Hepatocyte (in vitro differentiated cells): ENCODE measurements around the gene DCDC1.

ENCODE experiments used
- CTCF ChIP-seq: fragments of 200-600 bp; sonication (generic); IDR thresholded peaks from 2 replicates; pipeline ENCODE4 v1.5.1; 2016; ENCODE audit warnings: antibody characterized with exemption, mild to moderate bottlenecking; ENCODE audit not compliant: poor library complexity
- EZH2 ChIP-seq: fragments of 200-600 bp; sonication (generic); IDR thresholded peaks from 2 replicates; pipeline ENCODE4 v1.6.1; 2016; ENCODE audit warnings: antibody characterized with exemption, mild to moderate bottlenecking, borderline replicate concordance

- TF ChIP-seq CTCF: no peak
- no peak for TF ChIP-seq EZH2
Measured at GRCh38 chr11:30830681-30831080, 538.9 kb downstream of the DCDC1 start.
